Measurements from ENCODE around the gene PDGFD.
A peak's percentile ranks its signal among the peaks of the same experiment; 100 is the strongest.

Gene PDGFD

GRCh38 chr11:103903621-103904323, 260.2 kb downstream of the PDGFD start:
- TF ChIP-seq, protein P1, sequence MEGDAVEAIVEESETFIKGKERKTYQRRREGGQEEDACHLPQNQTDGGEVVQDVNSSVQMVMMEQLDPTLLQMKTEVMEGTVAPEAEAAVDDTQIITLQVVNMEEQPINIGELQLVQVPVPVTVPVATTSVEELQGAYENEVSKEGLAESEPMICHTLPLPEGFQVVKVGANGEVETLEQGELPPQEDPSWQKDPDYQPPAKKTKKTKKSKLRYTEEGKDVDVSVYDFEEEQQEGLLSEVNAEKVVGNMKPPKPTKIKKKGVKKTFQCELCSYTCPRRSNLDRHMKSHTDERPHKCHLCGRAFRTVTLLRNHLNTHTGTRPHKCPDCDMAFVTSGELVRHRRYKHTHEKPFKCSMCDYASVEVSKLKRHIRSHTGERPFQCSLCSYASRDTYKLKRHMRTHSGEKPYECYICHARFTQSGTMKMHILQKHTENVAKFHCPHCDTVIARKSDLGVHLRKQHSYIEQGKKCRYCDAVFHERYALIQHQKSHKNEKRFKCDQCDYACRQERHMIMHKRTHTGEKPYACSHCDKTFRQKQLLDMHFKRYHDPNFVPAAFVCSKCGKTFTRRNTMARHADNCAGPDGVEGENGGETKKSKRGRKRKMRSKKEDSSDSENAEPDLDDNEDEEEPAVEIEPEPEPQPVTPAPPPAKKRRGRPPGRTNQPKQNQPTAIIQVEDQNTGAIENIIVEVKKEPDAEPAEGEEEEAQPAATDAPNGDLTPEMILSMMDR (IDR thresholded peaks at IDR 0.05; ENCODE audit: low read depth, low read length), result no peak
- no peak overlapping the region for H3K4me3 ChIP-seq (replicated peaks in 1 of 2; ENCODE audit: low read depth in 2 of 2, low read length in 2 of 2)
- DNase-seq (ENCODE audit: low read depth in 2 of 2), result no peak

- H3K4me3 ChIP-seq (replicated peaks in 1 of 2; ENCODE audit: low read depth in 2 of 2, low read length in 2 of 2), result no peak overlapping the region
- TF ChIP-seq, protein P1 (IDR thresholded peaks at IDR 0.05; ENCODE audit: low read depth, low read length), result no peak
- DNase-seq (ENCODE audit: low read depth in 2 of 2), result no peak
Observed at GRCh38 chr11:103902994-103903393, 261.0 kb downstream of the PDGFD start.

DNA sequence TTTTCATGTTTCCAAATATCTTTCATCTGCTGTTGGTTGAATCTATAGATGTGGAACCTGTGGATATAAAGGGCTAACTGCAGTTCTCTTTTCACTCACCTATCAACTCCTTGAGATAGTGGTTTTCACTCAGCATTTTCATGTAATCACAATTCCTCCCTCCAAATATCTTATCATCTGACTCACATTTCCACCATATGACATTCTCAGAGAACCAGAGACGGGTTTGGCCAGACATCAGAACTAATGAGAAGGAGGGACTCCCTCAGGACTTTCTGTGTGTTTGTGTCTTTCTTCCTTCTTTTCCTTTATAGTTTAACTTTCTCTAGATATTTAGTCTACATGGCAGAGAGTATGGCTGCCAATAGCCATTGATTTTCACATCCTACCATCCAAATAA, 262.3 kb downstream of the PDGFD start:
- TF ChIP-seq, protein P1 (IDR thresholded peaks at IDR 0.05; ENCODE audit: low read depth, low read length), result no peak
- DNase-seq (ENCODE audit: low read depth in 2 of 2), result peak in 1 of 2 donors; percentile 40
- H3K4me3 ChIP-seq (replicated peaks in 1 of 2; ENCODE audit: low read depth in 2 of 2, low read length in 2 of 2), result no peak overlapping the region

DNA sequence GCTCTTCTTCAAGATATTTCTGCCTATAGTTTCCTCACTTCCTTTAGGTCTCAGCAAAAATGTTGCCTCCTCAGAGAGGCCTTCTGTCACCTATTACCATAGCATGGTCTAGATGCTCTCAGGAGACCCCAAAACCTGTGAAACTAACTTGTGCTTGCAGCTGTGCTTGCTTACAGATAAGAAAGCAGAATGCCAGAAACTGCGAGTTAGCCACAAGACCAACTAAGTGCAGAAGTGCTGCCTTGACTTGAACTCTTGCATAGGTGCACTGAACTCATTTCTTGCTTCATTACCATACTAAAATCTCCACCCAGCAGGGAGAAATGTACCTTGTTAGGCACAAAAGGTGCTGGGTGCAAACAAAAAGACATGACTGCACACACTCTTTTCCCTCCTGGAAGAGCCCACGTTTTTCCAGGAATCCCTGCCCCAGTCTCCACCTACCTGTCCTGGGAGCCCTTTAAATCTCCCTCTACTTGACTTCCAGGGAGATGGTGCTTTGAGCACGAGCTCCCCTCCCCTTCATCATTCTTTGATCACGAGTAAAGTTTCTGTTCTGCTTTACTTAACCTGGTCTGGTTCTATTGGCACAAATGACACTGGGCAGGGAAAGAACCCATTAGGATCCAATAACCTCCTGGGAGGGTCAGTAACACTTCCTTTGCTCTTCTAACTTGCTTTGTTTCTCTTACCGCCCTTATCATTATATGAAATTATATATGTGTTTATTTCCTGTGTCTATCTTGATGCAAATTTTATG, 265.2 kb downstream of the PDGFD start:
- H3K4me3 ChIP-seq (replicated peaks in 1 of 2; ENCODE audit: low read depth in 2 of 2, low read length in 2 of 2), result no peak overlapping the region
- TF ChIP-seq, protein P1 (IDR thresholded peaks at IDR 0.05; ENCODE audit: low read depth, low read length), result no peak
- DNase-seq (ENCODE audit: low read depth in 2 of 2), result no peak

- no peak for DNase-seq (ENCODE audit: low read depth in 2 of 2)
- H3K4me3 ChIP-seq (replicated peaks in 1 of 2; ENCODE audit: low read depth in 2 of 2, low read length in 2 of 2), result no peak overlapping the region
- TF ChIP-seq, protein P1 (IDR thresholded peaks at IDR 0.05; ENCODE audit: low read depth, low read length), result no peak
Observed at GRCh38 chr11:103898065-103898464, 265.9 kb downstream of the PDGFD start.

GRCh38 chr11:103897160-103897936, 266.6 kb downstream of the PDGFD start:
- TF ChIP-seq, protein P1 (IDR thresholded peaks at IDR 0.05; ENCODE audit: low read depth, low read length), result no peak
- no peak overlapping the region for H3K4me3 ChIP-seq (replicated peaks in 1 of 2; ENCODE audit: low read depth in 2 of 2, low read length in 2 of 2)
- DNase-seq (ENCODE audit: low read depth in 2 of 2), result peak in 1 of 2 donors; percentile 5

Data from cardiac fibroblast (primary cell).